HUDEP-2 (cell line): ENCODE data around the gene CCDC17.
"Not testable (repeated sequence)": the region's sequence is repeated elsewhere in the genome, so short reads cannot be mapped to it uniquely, and the experiment has no call there.

ENCODE experiments used
- DNase-seq, 76 experiments: peaks; one replicate each; lab custom pipeline; 2025; ENCODE audit not compliant: unreplicated experiment in 76 of 76; lab: John Stamatoyannopoulos, UW

The CCDC17 gene

GRCh38 chr1:45622524-45623394, 1.1 kb downstream of the CCDC17 start:
- DNase-seq: no peak

- no peak for DNase-seq
These were observed 1.8 kb downstream of the CCDC17 start for GRCh38 chr1:45621895-45622523.

- no peak for DNase-seq
These were observed 2.4 kb downstream of the CCDC17 start for GRCh38 chr1:45621501-45621836.

GRCh38 chr1:45620588-45621500, 3.0 kb downstream of the CCDC17 start:
- DNase-seq: no peak

GRCh38 chr1:45619149-45619921, 4.5 kb downstream of the CCDC17 start:
- DNase-seq: no peak

- no peak for DNase-seq
These were observed 6.2 kb downstream of the CCDC17 start for GRCh38 chr1:45617618-45618017.

- DNase-seq: no peak
These were observed 8.0 kb downstream of the CCDC17 start for GRCh38 chr1:45615885-45616284.

- DNase-seq: no peak
These were observed 10.8 kb downstream of the CCDC17 start for GRCh38 chr1:45612941-45613579.

- no peak for DNase-seq
These were observed 13.1 kb downstream of the CCDC17 start for GRCh38 chr1:45610589-45611226.

GRCh38 chr1:45608175-45609156, 15.4 kb downstream of the CCDC17 start:
- no peak for DNase-seq

- DNase-seq: no peak
These were observed 16.3 kb downstream of the CCDC17 start for GRCh38 chr1:45607404-45608074.

- DNase-seq: no peak
These were observed 19.6 kb downstream of the CCDC17 start for GRCh38 chr1:45604239-45604638.

- DNase-seq: not testable (repeated sequence)
These were observed 27.1 kb downstream of the CCDC17 start for GRCh38 chr1:45596765-45597164.

- DNase-seq: no peak
These were observed 29.4 kb downstream of the CCDC17 start for GRCh38 chr1:45594412-45594811.

- peak in 2 of 76 experiments; percentile 6 to 19 for DNase-seq
These were observed 34.0 kb downstream of the CCDC17 start for GRCh38 chr1:45589861-45590260.

GRCh38 chr1:45586769-45587168, 37.1 kb downstream of the CCDC17 start:
- DNase-seq: no peak

GRCh38 chr1:45585496-45586075, 38.3 kb downstream of the CCDC17 start:
- DNase-seq: no peak

GRCh38 chr1:45585110-45585426, 38.8 kb downstream of the CCDC17 start:
- peak in 1 of 76 experiments; percentile 20 for DNase-seq
